ENCODE data around the gene DNAH17.
A peak's percentile ranks its signal among the peaks of the same experiment; 100 is the strongest.

Gene DNAH17

DNA sequence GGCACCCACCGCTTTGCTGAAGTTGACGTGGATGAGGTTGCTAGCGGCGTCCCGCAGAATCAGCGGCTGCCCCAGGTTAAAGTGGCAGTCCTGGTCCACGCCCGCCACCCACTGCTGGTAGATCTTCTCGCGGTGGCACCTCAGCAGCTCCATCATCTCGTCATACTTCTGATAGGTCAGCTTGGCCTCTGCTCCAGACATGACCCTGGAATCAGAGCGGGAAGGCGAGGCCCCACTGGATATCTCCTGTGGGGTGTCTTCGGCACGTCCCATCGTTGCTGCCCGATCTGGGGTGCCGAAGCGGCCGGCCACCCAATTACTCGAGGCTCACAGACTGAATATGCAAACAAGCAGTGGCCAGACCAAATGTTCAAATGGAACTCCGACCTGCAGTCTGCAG lies 16.5 kb downstream of the DNAH17 start:
- TF ChIP-seq, protein P1, sequence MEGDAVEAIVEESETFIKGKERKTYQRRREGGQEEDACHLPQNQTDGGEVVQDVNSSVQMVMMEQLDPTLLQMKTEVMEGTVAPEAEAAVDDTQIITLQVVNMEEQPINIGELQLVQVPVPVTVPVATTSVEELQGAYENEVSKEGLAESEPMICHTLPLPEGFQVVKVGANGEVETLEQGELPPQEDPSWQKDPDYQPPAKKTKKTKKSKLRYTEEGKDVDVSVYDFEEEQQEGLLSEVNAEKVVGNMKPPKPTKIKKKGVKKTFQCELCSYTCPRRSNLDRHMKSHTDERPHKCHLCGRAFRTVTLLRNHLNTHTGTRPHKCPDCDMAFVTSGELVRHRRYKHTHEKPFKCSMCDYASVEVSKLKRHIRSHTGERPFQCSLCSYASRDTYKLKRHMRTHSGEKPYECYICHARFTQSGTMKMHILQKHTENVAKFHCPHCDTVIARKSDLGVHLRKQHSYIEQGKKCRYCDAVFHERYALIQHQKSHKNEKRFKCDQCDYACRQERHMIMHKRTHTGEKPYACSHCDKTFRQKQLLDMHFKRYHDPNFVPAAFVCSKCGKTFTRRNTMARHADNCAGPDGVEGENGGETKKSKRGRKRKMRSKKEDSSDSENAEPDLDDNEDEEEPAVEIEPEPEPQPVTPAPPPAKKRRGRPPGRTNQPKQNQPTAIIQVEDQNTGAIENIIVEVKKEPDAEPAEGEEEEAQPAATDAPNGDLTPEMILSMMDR (conservative IDR thresholded peaks at IDR 0.05; ENCODE audit: low read depth), result no peak
- POLR2A ChIA-PET (ENCODE audit: low non-redundant PET), result no interaction called here
- CTCF ChIA-PET, result interaction anchor here (0.7 kb wide), 1 partner anchor 64 kb away, joined by 3 read pairs; no protein-coding TSS in a partner anchor
- no peak overlapping the region for H3K27ac ChIP-seq
- no peak for DNase-seq (ENCODE audit: low spot score)

DNA sequence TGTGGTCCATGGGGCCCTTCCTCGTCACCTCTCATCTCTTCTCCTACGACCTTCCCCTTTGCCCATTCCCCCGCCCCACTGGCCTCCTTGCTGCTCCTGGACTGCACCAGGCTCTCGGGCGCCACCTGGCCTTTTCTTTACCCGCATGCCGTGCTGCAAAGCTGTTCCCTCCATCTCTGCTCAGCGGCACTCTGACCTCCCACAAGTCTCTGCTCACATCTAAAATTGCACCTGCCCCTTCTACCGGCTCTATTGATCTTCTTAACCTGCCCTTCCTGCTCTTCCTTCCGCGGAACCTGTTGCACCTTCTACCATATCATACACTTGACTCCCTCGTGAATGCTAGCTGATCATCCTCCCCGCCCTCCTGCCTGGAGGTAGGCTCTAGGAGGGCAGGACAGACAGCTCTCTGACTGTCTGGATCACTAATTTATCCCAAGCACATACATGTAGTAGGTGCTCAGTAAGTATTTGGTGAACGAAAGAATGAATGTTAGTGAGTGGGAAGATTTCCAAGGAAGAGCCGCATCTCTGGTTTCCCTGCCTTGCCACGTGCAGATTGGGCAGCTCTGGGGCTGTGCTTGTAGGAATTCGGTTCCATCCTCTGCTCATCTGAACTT lies 17.3 kb downstream of the DNAH17 start:
- no peak for DNase-seq (ENCODE audit: low spot score)
- ChIA-PET CTCF (interaction anchor here (0.6 to 0.7 kb wide), 2 partner anchors 63 to 148 kb away, joined by 3 to 5 read pairs; no protein-coding TSS in a partner anchor), POLR2A (ENCODE audit: low non-redundant PET) (no interaction called here)
- H3K27ac ChIP-seq, result no peak overlapping the region
- TF ChIP-seq, protein P1 (conservative IDR thresholded peaks at IDR 0.05; ENCODE audit: low read depth), result no peak

DNA sequence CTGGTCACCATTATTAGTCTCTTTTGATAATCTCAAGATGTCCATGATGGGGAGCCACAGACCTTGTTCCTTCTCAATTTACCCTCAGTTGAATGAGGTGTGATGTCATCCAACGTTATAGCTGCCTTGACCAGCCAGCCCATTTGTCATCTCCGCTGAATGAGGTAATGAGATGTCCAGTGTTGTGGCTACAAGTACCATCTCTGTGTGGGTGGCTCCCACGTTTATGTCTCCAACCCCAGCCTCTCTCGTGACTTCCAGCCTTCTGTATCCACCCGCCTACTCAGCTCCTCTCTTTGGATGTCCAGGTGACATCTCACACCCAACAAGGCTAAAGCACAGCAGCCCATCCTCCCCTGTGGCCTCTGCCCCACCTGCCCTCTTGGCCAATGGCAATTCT lies 18.2 kb downstream of the DNAH17 start:
- TF ChIP-seq, protein P1 (conservative IDR thresholded peaks at IDR 0.05; ENCODE audit: low read depth), result no peak
- no peak for DNase-seq (ENCODE audit: low spot score)
- H3K27ac ChIP-seq, result no peak overlapping the region
- CTCF ChIA-PET, result interaction anchor here (0.6 kb wide), 2 partner anchors 31 to 244 kb away, joined by 3 to 4 read pairs; no protein-coding TSS in a partner anchor
- POLR2A ChIA-PET (ENCODE audit: low non-redundant PET), result no interaction called here

DNA sequence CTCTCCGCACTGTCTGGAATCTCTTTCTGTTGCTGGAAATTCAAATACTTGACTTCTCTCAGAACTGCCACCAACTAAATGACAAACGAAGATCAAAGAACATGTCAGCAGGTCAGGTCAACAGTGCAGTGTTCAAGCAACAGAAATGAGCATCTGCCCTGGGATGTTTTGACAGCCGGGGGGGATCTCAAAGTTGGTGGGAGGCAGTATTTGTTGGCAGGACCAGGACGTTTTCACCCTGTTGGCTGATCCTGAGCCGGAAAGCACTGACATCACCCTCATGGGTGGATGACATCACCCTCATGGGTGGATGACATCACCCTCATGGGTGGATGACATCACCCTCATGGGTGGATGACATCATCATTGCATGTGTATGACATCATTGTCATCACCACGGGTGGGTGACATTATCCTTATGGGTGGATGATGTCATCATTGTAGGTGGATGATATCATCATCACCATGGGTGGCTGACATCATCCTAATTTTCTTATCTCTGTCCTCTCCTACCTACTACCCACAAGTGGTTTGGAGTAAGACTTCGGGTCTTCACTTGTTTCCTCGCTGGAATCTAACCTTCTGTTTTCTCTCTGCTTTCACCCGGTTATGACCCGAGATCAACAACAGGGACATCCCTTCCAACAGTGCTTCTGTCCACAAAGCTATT lies 18.9 kb downstream of the DNAH17 start:
- TF ChIP-seq, protein P1 (conservative IDR thresholded peaks at IDR 0.05; ENCODE audit: low read depth), result no peak

DNA sequence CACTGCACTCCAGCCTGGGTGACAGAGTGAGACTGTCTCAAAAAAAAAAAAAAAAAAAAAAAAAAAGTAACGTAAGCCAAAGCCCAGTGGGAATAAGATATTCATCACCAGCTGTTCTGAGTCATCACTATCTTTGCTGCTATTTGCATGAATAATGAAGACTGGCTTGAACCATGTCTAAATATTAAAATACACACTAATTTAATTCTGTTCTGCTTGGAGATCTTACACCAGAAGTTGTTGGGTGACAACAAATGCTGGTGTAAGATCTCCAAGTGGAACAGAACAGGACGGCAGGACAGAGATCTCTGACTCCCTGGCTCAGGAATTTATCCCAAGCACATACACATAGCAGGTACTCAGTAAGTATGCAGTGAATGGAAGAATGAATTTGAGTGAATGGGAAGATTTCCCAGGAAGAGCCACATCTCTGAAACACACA lies 19.6 kb downstream of the DNAH17 start:
- ChIA-PET CTCF (interaction anchor here (0.6 kb wide), 1 partner anchor 33 kb away, joined by 3 read pairs; no protein-coding TSS in a partner anchor), POLR2A (ENCODE audit: low non-redundant PET) (no interaction called here)
- DNase-seq (ENCODE audit: low spot score), result peak; percentile 77
- TF ChIP-seq, protein P1 (conservative IDR thresholded peaks at IDR 0.05; ENCODE audit: low read depth), result no peak
- H3K27ac ChIP-seq, result no peak overlapping the region

More for the DNA sequence above, 18.9 kb downstream of the DNAH17 start:
- ChIA-PET POLR2A (ENCODE audit: low non-redundant PET) (no interaction called here), CTCF (no interaction called here)
- peak; percentile 67 for DNase-seq (ENCODE audit: low spot score)
- H3K27ac ChIP-seq, result no peak overlapping the region

DNA sequence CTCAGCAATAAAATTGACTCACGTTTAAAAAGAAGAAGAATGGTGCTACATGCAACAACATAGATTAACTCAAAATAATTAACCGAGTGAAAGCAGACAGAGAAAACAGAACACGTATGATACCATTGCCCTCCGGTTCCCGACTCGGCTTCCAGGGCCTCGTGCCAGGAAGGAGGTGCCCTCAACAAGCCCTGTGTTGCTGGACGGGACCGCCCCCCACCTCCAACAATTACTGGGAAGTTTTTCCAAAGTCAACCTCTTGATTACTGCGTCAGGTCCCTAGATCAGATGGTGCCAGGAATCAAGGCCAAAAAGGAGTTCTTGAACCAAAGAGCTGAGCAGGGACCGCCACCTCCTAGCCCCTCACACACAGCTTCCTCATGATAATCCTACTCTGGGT lies 20.4 kb downstream of the DNAH17 start:
- TF ChIP-seq, protein P1 (conservative IDR thresholded peaks at IDR 0.05; ENCODE audit: low read depth), result no peak
- no peak for DNase-seq (ENCODE audit: low spot score)
- no peak overlapping the region for H3K27ac ChIP-seq
- POLR2A ChIA-PET (ENCODE audit: low non-redundant PET), result no interaction called here
- CTCF ChIA-PET, result interaction anchor here (0.6 to 1.1 kb wide), 2 partner anchors 34 to 59 kb away, joined by 3 to 6 read pairs; no protein-coding TSS in a partner anchor
